Measurements from ENCODE around the gene APOBEC2.

The APOBEC2 gene

DNA sequence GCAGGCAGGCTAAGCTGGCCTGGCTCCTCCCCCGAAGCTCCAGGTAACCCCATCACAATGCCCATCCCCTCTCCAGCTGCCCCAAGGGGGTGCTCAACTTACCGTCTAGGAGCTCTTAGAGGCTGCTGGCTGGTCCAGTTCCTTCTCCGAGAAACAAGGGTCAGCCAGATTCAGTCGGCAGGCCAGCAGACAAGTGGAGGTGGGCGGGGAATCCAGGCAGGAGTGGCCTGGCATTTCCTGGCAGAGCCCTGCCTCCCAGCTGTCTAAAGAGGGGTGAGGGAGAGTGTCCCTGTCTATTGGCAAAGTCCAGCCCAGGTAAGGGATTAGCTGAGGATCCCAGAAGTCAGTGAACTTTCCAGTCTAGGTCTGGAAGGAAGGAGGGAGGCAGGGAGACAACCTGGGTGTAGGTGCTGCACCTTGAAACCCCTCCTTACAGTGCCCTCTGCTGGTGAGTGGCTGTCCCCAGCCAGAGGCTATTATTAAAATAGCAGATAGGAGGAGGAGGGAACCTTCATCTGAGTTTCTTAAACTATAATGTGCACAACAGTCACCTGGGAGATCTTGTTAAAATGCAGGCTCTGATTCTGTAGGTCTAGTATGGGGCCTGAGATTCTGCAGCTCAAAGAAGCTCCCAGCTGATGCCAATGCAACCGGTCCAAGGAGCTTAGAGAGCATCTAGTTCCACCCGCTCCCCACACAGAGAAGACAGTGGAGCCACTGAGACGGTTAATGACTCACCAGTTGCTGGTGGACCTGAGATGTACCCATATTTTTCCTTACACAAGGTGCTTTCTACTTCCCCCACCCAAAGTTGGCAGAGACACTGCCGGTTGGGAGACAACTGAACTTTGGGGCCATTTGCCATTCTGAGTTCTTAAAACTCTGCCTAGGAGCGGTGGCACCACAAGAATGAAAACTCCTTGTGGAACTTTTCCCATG, 13.7 kb upstream of the APOBEC2 start, which contains the start of gene UNC5CL:
UNC5CL (minus strand) TSS at position 162 of the 939 bp plus-strand sequence. CDS start 4,147 bp downstream, outside the sequence.
- Histone ChIP-seq H3K9me3 (ENCODE audit: control insufficient read depth, insufficient read depth, low read length) (no peaks in the 10 kb centered on the region), H3K4me1 (ENCODE audit: control insufficient read depth, insufficient read depth, low read length) (no peaks in the 10 kb centered on the region), H3K9ac (ENCODE audit: low read depth, low read length) (no peak within 1 kb of the TSS), H3K4me3 (ENCODE audit: low read depth, low read length) (no peak within 1 kb of the TSS), H3K27me3 (ENCODE audit: control insufficient read depth, insufficient read depth, low read length) (no peaks in the 10 kb centered on the region), H3K36me3 (ENCODE audit: control insufficient read depth, insufficient read depth, low read length) (no peaks in the 10 kb centered on the region)

DNA sequence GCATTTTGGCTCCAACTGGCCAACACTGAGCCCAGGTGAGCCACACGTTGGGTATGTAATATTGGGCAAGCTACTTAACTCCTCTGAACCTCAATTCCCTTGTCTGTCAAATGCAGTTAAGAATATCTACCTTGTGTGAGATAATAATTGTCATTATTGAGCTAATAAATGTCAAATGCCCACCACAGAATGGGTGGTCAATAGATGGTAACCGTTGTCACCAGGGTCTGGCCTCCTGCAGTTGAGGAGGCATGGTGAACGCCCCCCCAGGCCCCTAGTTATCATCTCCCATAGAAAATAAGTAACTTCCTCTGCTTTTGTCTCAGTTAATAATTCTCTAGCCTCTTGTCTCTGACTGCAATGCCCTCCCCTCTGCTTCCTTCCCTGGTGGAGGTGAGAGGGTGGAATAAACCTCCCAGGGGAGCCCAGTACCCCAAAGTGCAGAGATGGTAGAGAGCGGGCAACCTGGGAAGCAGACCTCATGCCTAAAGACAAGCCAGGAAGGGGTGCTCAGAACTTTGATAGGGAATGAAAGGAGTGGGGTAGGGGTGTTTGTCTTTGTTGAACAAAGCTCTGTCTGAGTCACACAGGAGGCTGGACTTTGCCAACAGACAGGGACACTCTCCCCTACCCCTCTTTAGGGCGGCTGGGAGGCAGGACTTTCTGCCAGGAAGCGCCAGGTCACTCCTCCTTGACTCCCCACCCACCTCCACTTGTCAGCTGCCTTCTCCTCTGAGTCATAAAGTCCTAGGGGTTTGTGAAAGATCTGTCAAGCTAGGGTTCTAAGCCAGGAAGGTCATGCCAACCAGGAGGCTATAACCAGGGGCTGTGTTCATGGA, 12.7 kb upstream of the APOBEC2 start:
- Histone ChIP-seq H3K4me3 (ENCODE audit: low read depth, low read length) (no peak overlapping the region), H3K9ac (ENCODE audit: low read depth, low read length) (no peak overlapping the region), H3K36me3 (ENCODE audit: control insufficient read depth, insufficient read depth, low read length) (no peaks in the 10 kb centered on the region), H3K9me3 (ENCODE audit: control insufficient read depth, insufficient read depth, low read length) (no peaks in the 10 kb centered on the region), H3K27me3 (ENCODE audit: control insufficient read depth, insufficient read depth, low read length) (no peaks in the 10 kb centered on the region), H3K4me1 (ENCODE audit: control insufficient read depth, insufficient read depth, low read length) (no peaks in the 10 kb centered on the region)

DNA sequence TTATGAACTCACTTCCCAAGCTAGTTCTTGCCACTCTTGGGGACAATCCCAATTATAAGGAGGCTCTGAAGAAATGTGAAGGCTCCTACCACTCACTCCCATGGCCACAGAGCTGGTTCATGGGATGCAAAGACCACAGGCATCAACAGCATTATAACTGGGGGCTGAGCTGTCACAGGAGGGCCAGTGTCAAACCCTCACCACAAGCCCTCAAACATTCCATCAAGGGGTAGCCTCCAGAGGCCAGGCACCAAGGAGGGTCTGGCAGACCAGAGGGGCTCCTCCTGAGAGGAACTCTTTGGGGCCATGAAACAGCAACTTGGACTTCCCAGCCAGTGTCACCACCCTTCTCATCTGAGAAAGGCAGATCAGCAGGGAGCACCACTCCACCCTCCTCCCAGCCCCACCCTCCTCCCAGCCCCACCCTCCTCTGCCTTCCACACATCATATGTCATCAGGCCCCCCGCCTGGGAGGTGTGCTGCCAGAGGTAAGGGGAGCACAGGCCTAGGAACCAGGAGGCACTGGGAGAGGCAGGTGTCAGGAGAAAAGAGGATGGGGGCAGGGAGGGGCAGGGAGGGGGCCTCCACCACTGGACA, 12.0 kb upstream of the APOBEC2 start:
- peaks cover 3% of the 10 kb centered on the region for H3K4me1 ChIP-seq (ENCODE audit: control insufficient read depth, insufficient read depth, low read length)
- no peak overlapping the region for H3K4me3 ChIP-seq (ENCODE audit: low read depth, low read length)
- no peaks in the 10 kb centered on the region for H3K27me3 ChIP-seq (ENCODE audit: control insufficient read depth, insufficient read depth, low read length)
- no peaks in the 10 kb centered on the region for H3K36me3 ChIP-seq (ENCODE audit: control insufficient read depth, insufficient read depth, low read length)
- H3K9ac ChIP-seq (ENCODE audit: low read depth, low read length): no peak overlapping the region
- no peaks in the 10 kb centered on the region for H3K9me3 ChIP-seq (ENCODE audit: control insufficient read depth, insufficient read depth, low read length)

GRCh38 chr6:41042226-41043055, 10.6 kb upstream of the APOBEC2 start, which contains the start of gene TSPO2:
TSS of gene TSPO2 (plus strand) at chr6:41042467. CDS start at chr6:41042986, 519 bp downstream.
- H3K4me3 ChIP-seq (ENCODE audit: low read depth, low read length): no peak within 1 kb of the TSS
- no peaks in the 10 kb centered on the region for H3K9me3 ChIP-seq (ENCODE audit: control insufficient read depth, insufficient read depth, low read length)
- H3K36me3 ChIP-seq (ENCODE audit: control insufficient read depth, insufficient read depth, low read length): no peaks in the 10 kb centered on the region
- H3K4me1 ChIP-seq (ENCODE audit: control insufficient read depth, insufficient read depth, low read length): peaks cover 3% of the 10 kb centered on the region
- H3K27me3 ChIP-seq (ENCODE audit: control insufficient read depth, insufficient read depth, low read length): no peaks in the 10 kb centered on the region
- H3K9ac ChIP-seq (ENCODE audit: low read depth, low read length): no peak within 1 kb of the TSS

DNA sequence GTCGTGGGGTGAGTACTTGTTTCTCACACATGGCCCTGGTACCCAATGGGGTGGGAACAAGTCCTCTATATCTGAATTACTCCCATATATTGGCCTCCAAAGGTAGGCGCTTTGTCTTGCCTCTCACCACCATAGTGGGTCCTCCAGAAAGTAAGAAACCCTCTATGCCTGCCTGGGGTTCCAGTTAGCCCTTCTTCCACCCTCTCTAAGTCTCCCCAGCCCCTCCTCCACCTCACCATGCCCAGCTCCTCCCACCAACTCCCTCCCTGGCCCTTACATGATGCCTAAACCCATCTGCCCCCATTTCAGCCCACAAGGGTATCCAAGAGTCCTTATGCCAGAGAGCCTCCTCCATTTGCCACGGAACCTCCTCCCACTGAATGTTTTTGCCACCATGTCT, 9.9 kb upstream of the APOBEC2 start:
- peaks cover 3% of the 10 kb centered on the region for H3K4me1 ChIP-seq (ENCODE audit: control insufficient read depth, insufficient read depth, low read length)
- no peaks in the 10 kb centered on the region for H3K27me3 ChIP-seq (ENCODE audit: control insufficient read depth, insufficient read depth, low read length)
- H3K36me3 ChIP-seq (ENCODE audit: control insufficient read depth, insufficient read depth, low read length): no peaks in the 10 kb centered on the region
- no peak overlapping the region for H3K4me3 ChIP-seq (ENCODE audit: low read depth, low read length)
- no peaks in the 10 kb centered on the region for H3K9me3 ChIP-seq (ENCODE audit: control insufficient read depth, insufficient read depth, low read length)
- H3K9ac ChIP-seq (ENCODE audit: low read depth, low read length): no peak overlapping the region

- Histone ChIP-seq H3K9me3 (ENCODE audit: control insufficient read depth, insufficient read depth, low read length) (no peaks in the 10 kb centered on the region), H3K4me1 (ENCODE audit: control insufficient read depth, insufficient read depth, low read length) (peaks cover 3% of the 10 kb centered on the region), H3K9ac (ENCODE audit: low read depth, low read length) (no peak overlapping the region), H3K4me3 (ENCODE audit: low read depth, low read length) (no peak overlapping the region), H3K27me3 (ENCODE audit: control insufficient read depth, insufficient read depth, low read length) (no peaks in the 10 kb centered on the region), H3K36me3 (ENCODE audit: control insufficient read depth, insufficient read depth, low read length) (no peaks in the 10 kb centered on the region)
These were observed 7.3 kb upstream of the APOBEC2 start for GRCh38 chr6:41045664-41046063.

GRCh38 chr6:41046084-41046483, 6.9 kb upstream of the APOBEC2 start:
- Histone ChIP-seq H3K4me3 (ENCODE audit: low read depth, low read length) (no peak overlapping the region), H3K27me3 (ENCODE audit: control insufficient read depth, insufficient read depth, low read length) (no peaks in the 10 kb centered on the region), H3K4me1 (ENCODE audit: control insufficient read depth, insufficient read depth, low read length) (peaks cover 3% of the 10 kb centered on the region), H3K9ac (ENCODE audit: low read depth, low read length) (no peak overlapping the region), H3K9me3 (ENCODE audit: control insufficient read depth, insufficient read depth, low read length) (no peaks in the 10 kb centered on the region), H3K36me3 (ENCODE audit: control insufficient read depth, insufficient read depth, low read length) (no peaks in the 10 kb centered on the region)

- Histone ChIP-seq H3K9ac (ENCODE audit: low read depth, low read length) (no peak overlapping the region), H3K36me3 (ENCODE audit: control insufficient read depth, insufficient read depth, low read length) (peaks cover 3% of the 10 kb centered on the region), H3K9me3 (ENCODE audit: control insufficient read depth, insufficient read depth, low read length) (no peaks in the 10 kb centered on the region), H3K4me3 (ENCODE audit: low read depth, low read length) (no peak overlapping the region), H3K4me1 (ENCODE audit: control insufficient read depth, insufficient read depth, low read length) (peaks cover 5% of the 10 kb centered on the region), H3K27me3 (ENCODE audit: control insufficient read depth, insufficient read depth, low read length) (no peaks in the 10 kb centered on the region)
These were observed 5.7 kb upstream of the APOBEC2 start for GRCh38 chr6:41047306-41047705.

DNA sequence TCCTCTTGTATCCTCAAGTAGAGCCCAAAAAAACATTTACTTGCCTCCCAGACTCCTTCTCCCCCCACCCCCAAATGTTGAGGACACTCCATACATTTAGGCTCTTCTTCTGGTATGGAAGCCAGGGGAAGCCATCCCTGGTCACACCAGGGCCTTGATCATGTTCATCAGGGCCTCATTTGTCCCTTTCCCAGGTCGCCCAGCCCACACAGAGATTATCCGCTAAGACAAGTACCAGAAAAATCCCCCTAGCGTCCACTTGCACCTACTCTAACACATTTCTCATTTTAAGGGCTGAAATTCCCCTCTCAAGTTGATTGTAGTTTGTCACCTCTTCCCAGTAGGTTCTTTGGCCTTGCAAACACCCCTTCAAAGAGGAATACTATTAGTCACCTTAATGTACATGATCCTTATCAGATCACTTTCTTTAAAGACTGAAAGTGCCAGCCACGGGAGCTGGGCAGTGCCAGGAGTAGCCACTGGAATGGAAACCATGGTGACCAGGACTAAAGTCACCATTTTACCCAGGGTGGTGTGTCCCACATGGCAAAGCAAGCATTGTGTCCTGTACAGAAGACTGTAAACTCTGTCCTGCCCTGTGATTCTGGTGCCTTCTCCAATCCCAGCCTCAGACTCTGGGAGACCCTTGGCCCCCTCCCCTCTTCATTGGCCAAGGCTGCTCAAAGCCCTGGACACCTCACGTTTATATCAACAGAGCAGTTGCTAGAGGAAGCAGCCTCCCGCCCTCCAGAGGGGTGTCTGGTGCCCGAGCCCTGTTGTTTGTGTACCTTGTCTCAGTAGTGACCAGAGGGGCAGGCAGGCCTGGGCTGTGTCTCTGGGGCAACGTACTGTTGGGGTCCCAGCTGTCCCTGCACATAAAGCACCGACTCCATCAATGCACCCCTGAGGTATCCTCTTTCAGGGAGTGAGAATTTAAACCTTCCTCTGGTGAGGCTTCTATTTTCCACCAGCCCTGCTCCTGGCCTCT, 5.0 kb upstream of the APOBEC2 start:
- H3K4me1 ChIP-seq (ENCODE audit: control insufficient read depth, insufficient read depth, low read length): peaks cover 5% of the 10 kb centered on the region
- no peak overlapping the region for H3K9ac ChIP-seq (ENCODE audit: low read depth, low read length)
- no peaks in the 10 kb centered on the region for H3K9me3 ChIP-seq (ENCODE audit: control insufficient read depth, insufficient read depth, low read length)
- H3K4me3 ChIP-seq (ENCODE audit: low read depth, low read length): no peak overlapping the region
- H3K27me3 ChIP-seq (ENCODE audit: control insufficient read depth, insufficient read depth, low read length): no peaks in the 10 kb centered on the region
- peaks cover 3% of the 10 kb centered on the region for H3K36me3 ChIP-seq (ENCODE audit: control insufficient read depth, insufficient read depth, low read length)

DNA sequence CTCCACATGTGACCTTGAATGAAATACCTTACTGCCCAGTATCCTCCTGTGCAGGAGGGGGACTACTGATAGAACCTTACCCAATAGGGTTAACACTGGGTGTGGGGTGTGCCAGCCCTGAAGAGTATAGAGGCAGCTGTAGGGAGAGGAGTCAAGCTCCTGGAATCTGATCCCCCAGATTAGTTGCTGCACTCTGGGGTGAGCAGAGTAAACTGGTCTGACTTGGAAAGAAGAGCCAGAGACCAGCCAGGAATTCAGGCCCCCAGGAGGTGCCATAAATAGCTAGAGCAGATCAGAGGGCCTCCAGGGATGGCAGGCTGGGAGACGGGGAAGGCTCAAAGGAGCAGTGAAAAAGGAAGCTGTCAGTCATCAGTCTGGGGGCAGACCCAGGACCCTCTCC, 3.5 kb upstream of the APOBEC2 start:
- Histone ChIP-seq H3K4me1 (ENCODE audit: control insufficient read depth, insufficient read depth, low read length) (peaks cover 5% of the 10 kb centered on the region), H3K9ac (ENCODE audit: low read depth, low read length) (no peak overlapping the region), H3K27me3 (ENCODE audit: control insufficient read depth, insufficient read depth, low read length) (no peaks in the 10 kb centered on the region), H3K9me3 (ENCODE audit: control insufficient read depth, insufficient read depth, low read length) (no peaks in the 10 kb centered on the region), H3K4me3 (ENCODE audit: low read depth, low read length) (no peak overlapping the region), H3K36me3 (ENCODE audit: control insufficient read depth, insufficient read depth, low read length) (peaks cover 3% of the 10 kb centered on the region)

Data from iPS-15b (cell line).